IgD-negative memory B cell (primary cell): ENCODE results near the gene MTNR1A. TPM values are rescaled to one million over a fixed set of nuclear protein-coding genes. Genes with fewer than 3 reads are reported as not detected.
"Not testable (repeated sequence)": the region's sequence is repeated elsewhere in the genome, so short reads cannot be mapped to it uniquely, and the experiment has no call there.

Experiments
- H3K27ac Mint-ChIP-seq, 3 donors: one replicate each; pipeline ENCODE4 v1.8.0; 2020 to 2022; ENCODE audit warnings: mild to moderate bottlenecking in 3 of 3, mixed read lengths in 3 of 3, moderate library complexity in 1 of 3
- H3K27me3 Mint-ChIP-seq: one replicate; pipeline ENCODE4 v1.8.0; 2021; ENCODE audit warnings: mixed read lengths
- H3K36me3 Mint-ChIP-seq: one replicate; pipeline ENCODE4 v1.8.0; 2020; ENCODE audit warnings: mild to moderate bottlenecking, mixed read lengths
- H3K4me1 Mint-ChIP-seq, 3 donors: one replicate each; pipeline ENCODE4 v1.8.0; 2020 to 2022; ENCODE audit warnings: mixed read lengths in 3 of 3, mild to moderate bottlenecking in 1 of 3
- H3K4me3 Mint-ChIP-seq, 4 donors: one replicate each; pipeline ENCODE4 v1.8.0; 2020 to 2022; ENCODE audit warnings: mild to moderate bottlenecking in 4 of 4, mixed read lengths in 4 of 4, moderate library complexity in 3 of 4
- H3K9me3 Mint-ChIP-seq, 3 donors: one replicate each; pipeline ENCODE4 v1.8.0; 2020 to 2021; ENCODE audit warnings: mixed read lengths in 3 of 3, mild to moderate bottlenecking in 1 of 3
- polyA plus RNA-seq: library from polyadenylated mRNA; unstranded; fragments of 300-500 nt; fragmentation: Illumina TruSeq; gene quantifications from one replicate; pipeline ENCODE4 v1.2.3, GENCODE V29; 2021

The MTNR1A gene
- polyA plus RNA-seq, 1 donor from 2014 or later = not detected

DNA sequence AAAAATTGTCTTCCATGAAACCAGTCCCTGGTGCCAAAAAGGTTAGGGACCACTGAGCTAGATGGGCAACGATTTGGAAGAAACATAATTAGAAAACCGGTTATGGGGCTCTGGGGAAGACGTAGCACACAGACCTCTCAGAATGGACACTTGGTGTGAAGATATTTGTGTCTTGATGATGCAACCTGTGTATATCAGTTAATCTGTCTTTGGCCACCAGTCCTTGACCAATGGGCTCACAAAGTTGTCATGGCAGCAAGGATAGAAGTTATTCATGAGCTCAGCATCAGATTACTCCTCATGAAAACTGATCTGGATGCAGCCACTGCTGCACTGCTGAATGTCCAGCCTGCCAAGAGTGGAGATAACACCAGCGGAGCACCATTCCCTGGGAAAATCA is 13.6 kb downstream of the MTNR1A start:
- H3K27me3 Mint-ChIP-seq = no peaks in the 10 kb centered on the region
- no peak overlapping the region for H3K4me3 Mint-ChIP-seq
- H3K9me3 Mint-ChIP-seq = peaks cover 6 to 12% (median 11%) of the 10 kb centered on the region in 3 donors
- H3K27ac Mint-ChIP-seq = no peak overlapping the region
- peaks cover 0 to 3% (median 0%) of the 10 kb centered on the region in 3 donors for H3K4me1 Mint-ChIP-seq
- H3K36me3 Mint-ChIP-seq = peaks cover 3% of the 10 kb centered on the region

DNA sequence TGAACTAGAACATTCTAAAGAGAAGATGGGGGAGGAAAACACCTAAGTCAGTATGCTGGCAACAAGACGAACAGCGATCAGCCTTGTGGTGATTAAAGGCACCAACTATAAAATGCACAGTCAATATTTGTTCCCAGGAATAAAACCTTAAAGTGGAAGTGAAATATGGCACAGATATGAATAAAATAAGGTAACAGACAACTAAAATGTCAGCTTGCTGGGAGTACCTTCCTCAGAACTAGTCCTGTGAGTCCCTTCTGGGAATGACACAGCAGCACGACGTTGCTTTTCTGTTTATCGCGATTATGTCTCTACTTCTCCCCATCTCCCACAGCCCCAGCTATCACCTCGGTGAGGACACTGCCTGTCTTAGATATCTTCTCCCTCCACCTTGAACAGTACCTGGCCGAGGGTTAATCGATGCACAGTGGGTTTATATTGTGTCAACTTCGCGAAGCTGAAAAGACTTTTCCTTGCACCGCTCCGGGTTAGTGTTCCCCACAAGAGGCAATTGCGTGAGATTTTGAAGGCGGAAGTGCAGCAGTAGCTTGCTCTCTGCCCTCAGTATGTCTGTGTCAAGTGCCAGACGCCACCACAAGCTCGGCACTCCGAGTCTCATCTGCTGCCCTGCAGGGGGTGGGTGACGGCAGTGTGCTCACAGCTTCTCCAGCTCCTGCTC is 17.4 kb downstream of the MTNR1A start:
- Mint-ChIP-seq H3K27ac (no peak overlapping the region), H3K4me3 (peak overlapping the region in 1 of 4 donors; percentile 23), H3K36me3 (peaks cover 3% of the 10 kb centered on the region), H3K27me3 (peaks cover 1% of the 10 kb centered on the region), H3K4me1 (no peaks in the 10 kb centered on the region), H3K9me3 (peaks cover 4 to 11% (median 8%) of the 10 kb centered on the region in 3 donors)

DNA sequence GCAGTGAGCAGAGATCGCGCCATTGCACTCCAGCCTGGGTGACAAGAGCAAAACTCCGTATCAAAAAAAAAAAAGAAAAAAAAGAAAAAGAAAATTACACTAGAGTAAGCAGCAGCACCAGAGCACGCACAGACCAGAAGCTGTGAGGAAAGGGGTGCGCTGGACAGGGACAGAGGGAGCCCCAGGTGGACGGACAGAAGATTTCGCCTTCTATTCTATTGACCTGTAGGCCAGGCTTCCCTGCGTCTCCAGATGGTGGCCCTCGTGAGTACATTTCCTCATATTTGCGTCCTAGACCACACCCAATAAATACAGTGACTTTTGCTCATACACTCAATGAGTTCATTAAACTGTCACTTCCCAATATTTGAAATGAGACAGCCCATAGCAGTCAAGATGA is 19.1 kb downstream of the MTNR1A start:
- peaks cover 1% of the 10 kb centered on the region for H3K27me3 Mint-ChIP-seq
- peaks cover 4 to 11% (median 8%) of the 10 kb centered on the region in 3 donors for H3K9me3 Mint-ChIP-seq
- no peak overlapping the region for H3K4me3 Mint-ChIP-seq
- no peaks in the 10 kb centered on the region for H3K4me1 Mint-ChIP-seq
- peaks cover 3% of the 10 kb centered on the region for H3K36me3 Mint-ChIP-seq
- no peak overlapping the region for H3K27ac Mint-ChIP-seq

- Mint-ChIP-seq H3K4me1 (no peaks in the 10 kb centered on the region), H3K4me3 (no peak overlapping the region), H3K27me3 (peaks cover 1% of the 10 kb centered on the region), H3K9me3 (peaks cover 2 to 5% (median 4%) of the 10 kb centered on the region in 3 donors), H3K36me3 (no peaks in the 10 kb centered on the region), H3K27ac (no peak overlapping the region)
Observed at GRCh38 chr4:186534056-186534455, 21.3 kb downstream of the MTNR1A start.

DNA sequence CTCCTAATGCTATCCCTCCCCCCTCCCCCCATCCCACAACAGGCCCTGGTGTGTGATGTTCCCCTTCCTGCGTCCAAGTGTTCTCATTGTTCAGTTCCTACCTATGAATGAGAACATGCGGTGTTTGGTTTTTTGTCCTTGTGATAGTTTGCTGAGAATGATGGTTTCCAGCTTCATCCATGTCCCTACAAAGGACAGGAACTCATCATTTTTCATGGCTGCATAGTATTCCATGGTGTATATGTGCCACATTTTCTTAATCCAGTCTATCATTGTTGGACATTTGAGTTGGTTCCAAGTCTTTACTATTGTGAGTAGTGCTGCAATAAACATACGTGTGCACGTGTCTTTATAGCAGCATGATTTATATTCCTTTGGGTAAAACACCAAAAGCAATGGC is 31.4 kb downstream of the MTNR1A start:
- H3K27me3 Mint-ChIP-seq, H3K9me3 Mint-ChIP-seq, H3K4me3 Mint-ChIP-seq, H3K4me1 Mint-ChIP-seq, H3K27ac Mint-ChIP-seq, H3K36me3 Mint-ChIP-seq: not testable (repeated sequence)

GRCh38 chr4:186516287-186516686 is 39.1 kb downstream of the MTNR1A start:
- Mint-ChIP-seq H3K4me1 (no peaks in the 10 kb centered on the region), H3K27me3 (no peaks in the 10 kb centered on the region), H3K36me3 (no peaks in the 10 kb centered on the region), H3K4me3 (no peak overlapping the region), H3K9me3 (peaks cover 0 to 2% (median 0%) of the 10 kb centered on the region in 3 donors), H3K27ac (no peak overlapping the region)

DNA sequence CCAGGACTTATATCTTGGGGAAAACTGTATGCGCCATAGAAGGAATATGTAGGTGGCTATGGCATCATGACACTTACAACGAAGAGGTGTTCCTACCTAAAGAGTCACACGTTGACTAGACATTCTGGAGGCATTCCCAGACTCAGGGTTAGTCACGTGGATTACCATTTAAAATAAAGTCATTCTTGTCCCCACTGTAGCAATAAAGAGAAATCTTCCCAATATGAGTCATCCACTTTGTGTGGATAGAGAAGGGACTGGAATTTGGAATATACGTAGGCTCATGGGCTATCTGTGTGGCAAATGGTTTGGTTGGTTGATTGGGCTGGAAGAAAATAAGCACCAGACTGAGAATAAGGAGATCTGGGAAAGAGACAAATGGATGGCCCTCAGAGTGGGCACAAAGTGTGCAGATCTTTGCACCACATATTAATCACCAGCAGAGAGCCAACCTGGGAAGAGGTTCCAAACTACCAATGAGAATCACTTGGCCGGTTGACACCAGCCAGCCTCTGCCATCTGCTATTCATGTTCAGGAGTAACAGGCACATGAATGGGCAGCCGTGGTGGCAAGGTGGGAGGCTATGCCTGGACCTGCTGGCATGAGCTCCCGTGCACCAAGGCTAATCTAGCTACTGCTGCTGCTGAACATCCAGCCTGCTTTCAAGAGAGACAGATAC is 41.0 kb downstream of the MTNR1A start:
- Mint-ChIP-seq H3K4me3 (no peak overlapping the region), H3K36me3 (no peaks in the 10 kb centered on the region), H3K9me3 (peaks cover 0 to 6% (median 0%) of the 10 kb centered on the region in 3 donors), H3K4me1 (no peaks in the 10 kb centered on the region), H3K27me3 (no peaks in the 10 kb centered on the region), H3K27ac (no peak overlapping the region)

- H3K27me3 Mint-ChIP-seq, H3K36me3 Mint-ChIP-seq, H3K4me1 Mint-ChIP-seq, H3K4me3 Mint-ChIP-seq, H3K27ac Mint-ChIP-seq: not testable (repeated sequence)
- H3K9me3 Mint-ChIP-seq = peaks cover 1 to 12% (median 4%) of the 10 kb centered on the region in 3 donors
Observed at GRCh38 chr4:186504771-186505170, 50.6 kb downstream of the MTNR1A start.

- no peaks in the 10 kb centered on the region for H3K36me3 Mint-ChIP-seq
- peaks cover 1 to 15% (median 4%) of the 10 kb centered on the region in 3 donors for H3K9me3 Mint-ChIP-seq
- H3K27ac Mint-ChIP-seq = no peak overlapping the region
- H3K4me1 Mint-ChIP-seq = no peaks in the 10 kb centered on the region
- no peak overlapping the region for H3K4me3 Mint-ChIP-seq
- peaks cover 1% of the 10 kb centered on the region for H3K27me3 Mint-ChIP-seq
Observed at GRCh38 chr4:186502231-186502630, 53.1 kb downstream of the MTNR1A start.

DNA sequence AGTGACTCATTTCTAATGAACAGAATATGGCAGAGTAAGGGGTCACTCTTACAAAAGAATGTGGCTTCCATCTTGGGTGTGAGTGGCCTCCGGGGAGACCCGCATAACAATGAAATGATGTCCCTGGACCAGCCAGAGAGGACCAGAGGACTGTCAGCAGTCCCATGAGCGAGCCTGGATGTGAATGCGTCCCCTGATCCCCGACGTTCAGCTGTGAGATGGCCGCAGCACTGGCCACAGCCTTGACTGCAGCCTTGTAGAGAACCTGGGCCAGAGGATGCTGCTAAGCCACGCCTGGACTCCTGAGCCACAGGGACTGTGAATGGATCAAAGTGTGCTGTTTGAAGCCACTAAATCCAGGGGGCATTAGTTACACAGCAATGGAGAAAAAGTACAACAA is 53.8 kb downstream of the MTNR1A start:
- H3K4me3 Mint-ChIP-seq = no peak overlapping the region
- H3K4me1 Mint-ChIP-seq = no peaks in the 10 kb centered on the region
- peaks cover 1% of the 10 kb centered on the region for H3K27me3 Mint-ChIP-seq
- H3K36me3 Mint-ChIP-seq = no peaks in the 10 kb centered on the region
- peaks cover 1 to 16% (median 4%) of the 10 kb centered on the region in 3 donors for H3K9me3 Mint-ChIP-seq
- no peak overlapping the region for H3K27ac Mint-ChIP-seq

- no peak overlapping the region for H3K27ac Mint-ChIP-seq
- no peaks in the 10 kb centered on the region for H3K36me3 Mint-ChIP-seq
- H3K27me3 Mint-ChIP-seq = peaks cover 1% of the 10 kb centered on the region
- peaks cover 1 to 16% (median 6%) of the 10 kb centered on the region in 3 donors for H3K9me3 Mint-ChIP-seq
- no peak overlapping the region for H3K4me3 Mint-ChIP-seq
- no peaks in the 10 kb centered on the region for H3K4me1 Mint-ChIP-seq
Observed at GRCh38 chr4:186500721-186501304, 54.6 kb downstream of the MTNR1A start.

- H3K27me3 Mint-ChIP-seq = peaks cover 1% of the 10 kb centered on the region
- peaks cover 2 to 22% (median 7%) of the 10 kb centered on the region in 3 donors for H3K9me3 Mint-ChIP-seq
- no peak overlapping the region for H3K4me3 Mint-ChIP-seq
- H3K36me3 Mint-ChIP-seq = no peaks in the 10 kb centered on the region
- no peak overlapping the region for H3K27ac Mint-ChIP-seq
- H3K4me1 Mint-ChIP-seq = no peaks in the 10 kb centered on the region
Observed at GRCh38 chr4:186499467-186499866, 55.9 kb downstream of the MTNR1A start.

DNA sequence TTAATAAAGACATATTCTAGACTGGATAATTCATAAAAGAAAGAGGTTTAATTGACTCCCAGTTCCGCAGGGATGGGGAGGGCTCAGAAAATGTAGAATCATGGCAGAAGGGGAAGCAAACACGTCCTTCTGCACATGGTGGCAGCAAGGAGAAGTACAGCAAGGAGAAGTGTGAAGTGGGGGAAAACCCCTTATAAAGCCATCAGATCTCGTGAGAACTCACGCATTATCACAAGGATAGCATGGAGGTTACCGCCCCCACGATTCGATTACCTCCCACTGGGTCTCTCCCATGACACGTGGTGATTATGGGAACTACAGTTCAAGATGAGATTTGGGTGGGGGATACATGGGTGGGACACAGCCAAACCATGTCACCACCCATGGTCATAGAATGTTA is 58.3 kb downstream of the MTNR1A start:
- peaks cover 2 to 29% (median 9%) of the 10 kb centered on the region in 3 donors for H3K9me3 Mint-ChIP-seq
- no peak overlapping the region for H3K27ac Mint-ChIP-seq
- H3K27me3 Mint-ChIP-seq = no peaks in the 10 kb centered on the region
- H3K4me1 Mint-ChIP-seq = no peaks in the 10 kb centered on the region
- H3K4me3 Mint-ChIP-seq = no peak overlapping the region
- H3K36me3 Mint-ChIP-seq = no peaks in the 10 kb centered on the region

DNA sequence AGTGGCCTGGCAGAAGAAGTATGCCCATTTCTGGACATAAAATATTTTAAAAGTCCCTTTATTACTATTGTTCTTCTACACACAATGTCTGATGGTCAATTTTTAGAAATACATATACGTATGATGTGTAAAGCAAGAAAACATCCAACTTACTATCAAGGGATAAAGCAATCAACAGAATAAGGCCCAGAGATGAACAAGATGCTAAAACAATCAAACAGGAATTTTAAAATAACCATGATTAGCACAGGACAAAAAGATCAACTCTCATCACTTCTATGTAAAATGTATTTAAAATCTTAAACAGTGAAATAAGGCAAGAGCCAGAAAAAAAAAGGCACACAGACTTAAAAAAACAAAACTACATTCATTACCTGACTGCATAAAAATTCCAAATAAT is 60.9 kb downstream of the MTNR1A start:
- H3K36me3 Mint-ChIP-seq = no peaks in the 10 kb centered on the region
- no peaks in the 10 kb centered on the region for H3K4me1 Mint-ChIP-seq
- no peak overlapping the region for H3K4me3 Mint-ChIP-seq
- peaks cover 8 to 28% (median 10%) of the 10 kb centered on the region in 3 donors for H3K9me3 Mint-ChIP-seq
- no peaks in the 10 kb centered on the region for H3K27me3 Mint-ChIP-seq
- no peak overlapping the region for H3K27ac Mint-ChIP-seq

- Mint-ChIP-seq H3K4me3 (no peak overlapping the region), H3K9me3 (peaks cover 4 to 12% (median 9%) of the 10 kb centered on the region in 3 donors), H3K36me3 (no peaks in the 10 kb centered on the region), H3K27me3 (no peaks in the 10 kb centered on the region), H3K27ac (no peak overlapping the region), H3K4me1 (no peaks in the 10 kb centered on the region)
Observed at GRCh38 chr4:186487726-186488125, 67.6 kb downstream of the MTNR1A start.
